Neural cell (in vitro differentiated cells): ENCODE data around the gene ATP1A4. TPM values are rescaled to one million over a fixed set of nuclear protein-coding genes. Genes with fewer than 3 reads are reported as not detected.
A peak's percentile ranks its signal among the peaks of the same experiment; 100 is the strongest.

Experiments used
- H2AFZ ChIP-seq: fragments of 200-600, 300-800 bp; sonication (generic), shearing (Covaris generic); 2 replicates; pipeline ENCODE4 v1.6.0; 2014; ENCODE audit warnings: low read depth, mild to moderate bottlenecking, antibody characterized with exemption, low read length, moderate library complexity
- H3F3A ChIP-seq: fragments of 200-600 bp; shearing (Covaris generic); 2 replicates; pipeline ENCODE4 v1.6.1; 2016; ENCODE audit warnings: mild to moderate bottlenecking, moderate library complexity, mixed read lengths, antibody characterized with exemption, low read length; ENCODE audit not compliant: insufficient read depth, poor library complexity, severe bottlenecking
- H3K27ac ChIP-seq: fragments of 200-600, 300-800 bp; sonication (generic), shearing (Covaris generic); 2 replicates; pipeline ENCODE4 v1.5.1; 2014; ENCODE audit warnings: mild to moderate bottlenecking, low read length, moderate library complexity
- H3K27me3 ChIP-seq: fragments of 300-800, 200-600 bp; sonication (generic), shearing (Covaris generic); 2 replicates; pipeline ENCODE4 v1.6.0; 2014; ENCODE audit warnings: mild to moderate bottlenecking, low read depth, low read length, moderate library complexity; ENCODE audit not compliant: insufficient read depth
- H3K36me3 ChIP-seq: fragments of 300-800, 200-600 bp; sonication (generic), shearing (Covaris generic); 2 replicates; pipeline ENCODE4 v1.5.1; 2014; ENCODE audit warnings: mild to moderate bottlenecking, antibody characterized with exemption, low read length, moderate library complexity; ENCODE audit not compliant: insufficient read depth
- H3K4me2 ChIP-seq: fragments of 300-800, 200-600 bp; sonication (generic), shearing (Covaris generic); 2 replicates; pipeline ENCODE4 v1.6.0; 2014; ENCODE audit warnings: mild to moderate bottlenecking, low read length
- H3K4me3 ChIP-seq: fragments of 300-800, 200-600 bp; sonication (generic), shearing (Covaris generic); 2 replicates; pipeline ENCODE4 v1.5.1; 2014; ENCODE audit warnings: mild to moderate bottlenecking, low read length, moderate library complexity
- H3K79me2 ChIP-seq: fragments of 200-600 bp; shearing (Covaris generic); replicated peaks from 2 replicates; pipeline ENCODE4 v1.6.0; 2014; ENCODE audit warnings: mild to moderate bottlenecking, low read length, moderate library complexity; ENCODE audit not compliant: insufficient read depth
- H3K9ac ChIP-seq: fragments of 300-800, 200-600 bp; sonication (generic), shearing (Covaris generic); 2 replicates; pipeline ENCODE4 v1.6.1; 2016; ENCODE audit warnings: mild to moderate bottlenecking, low read length, mixed read lengths
- H3K9me2 ChIP-seq: fragments of 200-600 bp; shearing (Covaris generic); 2 replicates; pipeline ENCODE4 v1.6.1; 2016; ENCODE audit warnings: mild to moderate bottlenecking, low read length, mixed read lengths; ENCODE audit not compliant: insufficient read depth
- H3K9me3 ChIP-seq: fragments of 200-600, 300-800 bp; sonication (generic), shearing (Covaris generic); 2 replicates; pipeline ENCODE4 v1.6.1; 2016; ENCODE audit warnings: mild to moderate bottlenecking, mixed run types, low read length, moderate library complexity, mixed read lengths
- H4K20me1 ChIP-seq: fragments of 200-600 bp; shearing (Covaris generic); 2 replicates; pipeline ENCODE4 v1.6.1; 2016; ENCODE audit warnings: mild to moderate bottlenecking, mixed run types; ENCODE audit not compliant: insufficient read depth
- EP300 ChIP-seq: fragments of 450-650 bp; conservative IDR thresholded peaks from 2 replicates; pipeline ENCODE4 v1.6.1; 2014; ENCODE audit warnings: antibody characterized with exemption, mild to moderate bottlenecking, moderate library complexity; ENCODE audit not compliant: poor library complexity, severe bottlenecking
- EZH2 ChIP-seq: fragments of 200-600, 300-800 bp; shearing (Covaris generic), sonication (generic); IDR thresholded peaks from 2 replicates; pipeline ENCODE4 v1.6.1; 2014; ENCODE audit warnings: antibody characterized with exemption, low read length, borderline replicate concordance, mild to moderate bottlenecking; ENCODE audit not compliant: insufficient read depth, poor library complexity, severe bottlenecking
- MXI1 ChIP-seq: fragments of 450-650 bp; conservative IDR thresholded peaks from 2 replicates; pipeline ENCODE4 v1.6.1; 2014; ENCODE audit warnings: antibody characterized with exemption, mild to moderate bottlenecking; ENCODE audit not compliant: poor library complexity, severe bottlenecking
- POLR2AphosphoS5 ChIP-seq: IDR thresholded peaks from 2 replicates; pipeline ENCODE4 v1.6.1; 2012
- RAD21 ChIP-seq: fragments of 450-650 bp; conservative IDR thresholded peaks from 2 replicates; pipeline ENCODE4 v1.6.1; 2014; ENCODE audit warnings: antibody characterized with exemption, mild to moderate bottlenecking, moderate library complexity
- SMC3 ChIP-seq: fragments of 450-650 bp; conservative IDR thresholded peaks from 2 replicates; pipeline ENCODE4 v1.6.1; 2014; ENCODE audit warnings: antibody characterized with exemption, mild to moderate bottlenecking, moderate library complexity; ENCODE audit not compliant: poor library complexity
- TAF1 ChIP-seq: IDR thresholded peaks from 2 replicates; pipeline ENCODE4 v1.6.1; 2012; ENCODE audit warnings: low read depth
- polyA plus RNA-seq: library from polyadenylated mRNA; depleted of rRNA; stranded (reverse); fragments of >200 nt; gene quantifications from 2 replicates; pipeline ENCODE4 v1.2.3, GENCODE V29; 2014
- TF ChIP-seq, protein P1 (sequence below): IDR thresholded peaks from 2 replicates; pipeline ENCODE4 v1.6.1; 2012; ENCODE audit warnings: borderline replicate concordance
- TF ChIP-seq, protein P2 (sequence below): fragments of 450-650 bp; IDR thresholded peaks from 2 replicates; pipeline ENCODE4 v1.5.1; 2014; ENCODE audit warnings: antibody characterized with exemption, mild to moderate bottlenecking, moderate library complexity; ENCODE audit not compliant: poor library complexity, severe bottlenecking

The ATP1A4 gene
- polyA plus RNA-seq, 1 donor from 2014 or later = not detected

GRCh38 chr1:160205242-160206035 is 54.0 kb downstream of the ATP1A4 start, which contains the start of gene PEA15:
PEA15 (plus strand) TSS chr1:160205384; CDS start chr1:160211545, 6,161 bp downstream.
- H3K9ac ChIP-seq = peak within 1 kb of the TSS; percentile 96
- TF ChIP-seq TAF1 (no peak), SMC3 (no peak), MXI1 (peak; percentile 79), RAD21 (peak; percentile 27), POLR2AphosphoS5 (peak; percentile 75), EZH2 (no peak), EP300 (no peak)
- TF ChIP-seq, protein P1, sequence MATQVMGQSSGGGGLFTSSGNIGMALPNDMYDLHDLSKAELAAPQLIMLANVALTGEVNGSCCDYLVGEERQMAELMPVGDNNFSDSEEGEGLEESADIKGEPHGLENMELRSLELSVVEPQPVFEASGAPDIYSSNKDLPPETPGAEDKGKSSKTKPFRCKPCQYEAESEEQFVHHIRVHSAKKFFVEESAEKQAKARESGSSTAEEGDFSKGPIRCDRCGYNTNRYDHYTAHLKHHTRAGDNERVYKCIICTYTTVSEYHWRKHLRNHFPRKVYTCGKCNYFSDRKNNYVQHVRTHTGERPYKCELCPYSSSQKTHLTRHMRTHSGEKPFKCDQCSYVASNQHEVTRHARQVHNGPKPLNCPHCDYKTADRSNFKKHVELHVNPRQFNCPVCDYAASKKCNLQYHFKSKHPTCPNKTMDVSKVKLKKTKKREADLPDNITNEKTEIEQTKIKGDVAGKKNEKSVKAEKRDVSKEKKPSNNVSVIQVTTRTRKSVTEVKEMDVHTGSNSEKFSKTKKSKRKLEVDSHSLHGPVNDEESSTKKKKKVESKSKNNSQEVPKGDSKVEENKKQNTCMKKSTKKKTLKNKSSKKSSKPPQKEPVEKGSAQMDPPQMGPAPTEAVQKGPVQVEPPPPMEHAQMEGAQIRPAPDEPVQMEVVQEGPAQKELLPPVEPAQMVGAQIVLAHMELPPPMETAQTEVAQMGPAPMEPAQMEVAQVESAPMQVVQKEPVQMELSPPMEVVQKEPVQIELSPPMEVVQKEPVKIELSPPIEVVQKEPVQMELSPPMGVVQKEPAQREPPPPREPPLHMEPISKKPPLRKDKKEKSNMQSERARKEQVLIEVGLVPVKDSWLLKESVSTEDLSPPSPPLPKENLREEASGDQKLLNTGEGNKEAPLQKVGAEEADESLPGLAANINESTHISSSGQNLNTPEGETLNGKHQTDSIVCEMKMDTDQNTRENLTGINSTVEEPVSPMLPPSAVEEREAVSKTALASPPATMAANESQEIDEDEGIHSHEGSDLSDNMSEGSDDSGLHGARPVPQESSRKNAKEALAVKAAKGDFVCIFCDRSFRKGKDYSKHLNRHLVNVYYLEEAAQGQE = no peak
- TF ChIP-seq, protein P2, sequence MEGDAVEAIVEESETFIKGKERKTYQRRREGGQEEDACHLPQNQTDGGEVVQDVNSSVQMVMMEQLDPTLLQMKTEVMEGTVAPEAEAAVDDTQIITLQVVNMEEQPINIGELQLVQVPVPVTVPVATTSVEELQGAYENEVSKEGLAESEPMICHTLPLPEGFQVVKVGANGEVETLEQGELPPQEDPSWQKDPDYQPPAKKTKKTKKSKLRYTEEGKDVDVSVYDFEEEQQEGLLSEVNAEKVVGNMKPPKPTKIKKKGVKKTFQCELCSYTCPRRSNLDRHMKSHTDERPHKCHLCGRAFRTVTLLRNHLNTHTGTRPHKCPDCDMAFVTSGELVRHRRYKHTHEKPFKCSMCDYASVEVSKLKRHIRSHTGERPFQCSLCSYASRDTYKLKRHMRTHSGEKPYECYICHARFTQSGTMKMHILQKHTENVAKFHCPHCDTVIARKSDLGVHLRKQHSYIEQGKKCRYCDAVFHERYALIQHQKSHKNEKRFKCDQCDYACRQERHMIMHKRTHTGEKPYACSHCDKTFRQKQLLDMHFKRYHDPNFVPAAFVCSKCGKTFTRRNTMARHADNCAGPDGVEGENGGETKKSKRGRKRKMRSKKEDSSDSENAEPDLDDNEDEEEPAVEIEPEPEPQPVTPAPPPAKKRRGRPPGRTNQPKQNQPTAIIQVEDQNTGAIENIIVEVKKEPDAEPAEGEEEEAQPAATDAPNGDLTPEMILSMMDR = no peak
- H3K4me3 ChIP-seq = peak within 1 kb of the TSS; percentile 99
- H3K9me2 ChIP-seq = no peaks in the 10 kb centered on the region
- H3K27me3 ChIP-seq = no peaks in the 10 kb centered on the region
- H3K36me3 ChIP-seq = no peaks in the 10 kb centered on the region
- peak within 1 kb of the TSS; percentile 68 for H3K27ac ChIP-seq
- H3K9me3 ChIP-seq = no peaks in the 10 kb centered on the region
- H4K20me1 ChIP-seq = no peaks in the 10 kb centered on the region
- H3K4me2 ChIP-seq = peak within 1 kb of the TSS; percentile 76
- peaks cover 2% of the 10 kb centered on the region for H3F3A ChIP-seq
- peak within 1 kb of the TSS; percentile 65 for H2AFZ ChIP-seq
- peaks cover 13% of the 10 kb centered on the region for H3K79me2 ChIP-seq

DNA sequence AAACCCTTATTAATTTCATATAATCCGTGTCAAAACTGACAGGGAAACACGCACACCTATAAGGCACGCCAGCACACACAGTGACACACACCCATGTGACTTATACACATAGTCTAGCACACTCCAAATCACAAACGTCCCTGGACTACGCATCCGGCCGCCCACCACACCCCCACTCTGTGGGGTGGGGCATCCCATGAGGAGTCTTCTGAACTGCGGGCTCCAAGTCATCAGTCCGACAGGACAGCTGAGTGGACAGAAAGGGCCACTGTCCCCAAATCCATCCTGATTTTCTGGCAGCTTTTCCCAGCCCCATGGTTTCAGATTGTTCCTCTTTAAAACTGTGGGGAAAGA is 54.6 kb downstream of the ATP1A4 start:
- no peak for TF ChIP-seq MXI1
- TF ChIP-seq, protein P2 = no peak
- Histone ChIP-seq H2AFZ (no peak overlapping the region), H3K79me2 (peaks cover 18% of the 10 kb centered on the region), H3K9ac (peak overlapping the region; percentile 96), H3K4me3 (peak overlapping the region; percentile 99), H3K9me2 (no peaks in the 10 kb centered on the region), H3K36me3 (no peaks in the 10 kb centered on the region), H3K27me3 (no peaks in the 10 kb centered on the region), H3K27ac (peak overlapping the region; percentile 10), H4K20me1 (no peaks in the 10 kb centered on the region), H3K4me2 (peak overlapping the region; percentile 76), H3F3A (peaks cover 5% of the 10 kb centered on the region), H3K9me3 (no peaks in the 10 kb centered on the region)
